HFF-Myc (cell line): ENCODE results near the gene ACOXL.

ENCODE experiments used
- DNase-seq: peaks from one replicate; pipeline ENCODE4 v3.0.0-alpha.2; 2011; ENCODE audit warnings: low read depth; ENCODE audit errors: extremely low read depth
- H3K4me3 ChIP-seq: replicated peaks from 2 replicates; pipeline ENCODE4 v1.5.1; 2011; ENCODE audit warnings: low read depth, mild to moderate bottlenecking, control low read depth, low read length
- TF ChIP-seq, protein P1 (sequence below): IDR thresholded peaks from 2 replicates; pipeline ENCODE4 v1.5.1; 2012; ENCODE audit warnings: mild to moderate bottlenecking, low read depth, low read length, control low read depth; ENCODE audit errors: missing control alignments

The ACOXL gene

DNA sequence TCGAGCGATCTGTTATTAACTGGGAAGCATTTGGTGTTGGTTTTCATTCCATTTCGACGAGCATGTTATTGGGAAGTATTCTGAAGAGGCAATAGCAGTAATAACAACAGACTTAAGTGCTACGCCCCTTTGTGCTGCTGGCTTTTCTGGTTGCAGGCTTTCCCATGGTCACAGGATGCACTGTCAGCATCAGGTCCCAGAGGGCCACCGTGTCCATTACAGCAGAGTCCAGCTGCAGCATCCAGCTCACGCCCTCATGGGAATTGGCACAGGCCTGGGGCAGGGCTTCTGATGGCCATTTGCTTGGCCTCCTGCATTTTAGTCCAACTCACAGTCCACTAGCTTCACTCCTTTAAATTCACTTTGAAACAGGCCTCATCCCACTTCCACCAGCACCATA is 432.7 kb downstream of the ACOXL start:
- H3K4me3 ChIP-seq = no peak overlapping the region
- no peak for DNase-seq
- TF ChIP-seq, protein P1, sequence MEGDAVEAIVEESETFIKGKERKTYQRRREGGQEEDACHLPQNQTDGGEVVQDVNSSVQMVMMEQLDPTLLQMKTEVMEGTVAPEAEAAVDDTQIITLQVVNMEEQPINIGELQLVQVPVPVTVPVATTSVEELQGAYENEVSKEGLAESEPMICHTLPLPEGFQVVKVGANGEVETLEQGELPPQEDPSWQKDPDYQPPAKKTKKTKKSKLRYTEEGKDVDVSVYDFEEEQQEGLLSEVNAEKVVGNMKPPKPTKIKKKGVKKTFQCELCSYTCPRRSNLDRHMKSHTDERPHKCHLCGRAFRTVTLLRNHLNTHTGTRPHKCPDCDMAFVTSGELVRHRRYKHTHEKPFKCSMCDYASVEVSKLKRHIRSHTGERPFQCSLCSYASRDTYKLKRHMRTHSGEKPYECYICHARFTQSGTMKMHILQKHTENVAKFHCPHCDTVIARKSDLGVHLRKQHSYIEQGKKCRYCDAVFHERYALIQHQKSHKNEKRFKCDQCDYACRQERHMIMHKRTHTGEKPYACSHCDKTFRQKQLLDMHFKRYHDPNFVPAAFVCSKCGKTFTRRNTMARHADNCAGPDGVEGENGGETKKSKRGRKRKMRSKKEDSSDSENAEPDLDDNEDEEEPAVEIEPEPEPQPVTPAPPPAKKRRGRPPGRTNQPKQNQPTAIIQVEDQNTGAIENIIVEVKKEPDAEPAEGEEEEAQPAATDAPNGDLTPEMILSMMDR = no peak

DNA sequence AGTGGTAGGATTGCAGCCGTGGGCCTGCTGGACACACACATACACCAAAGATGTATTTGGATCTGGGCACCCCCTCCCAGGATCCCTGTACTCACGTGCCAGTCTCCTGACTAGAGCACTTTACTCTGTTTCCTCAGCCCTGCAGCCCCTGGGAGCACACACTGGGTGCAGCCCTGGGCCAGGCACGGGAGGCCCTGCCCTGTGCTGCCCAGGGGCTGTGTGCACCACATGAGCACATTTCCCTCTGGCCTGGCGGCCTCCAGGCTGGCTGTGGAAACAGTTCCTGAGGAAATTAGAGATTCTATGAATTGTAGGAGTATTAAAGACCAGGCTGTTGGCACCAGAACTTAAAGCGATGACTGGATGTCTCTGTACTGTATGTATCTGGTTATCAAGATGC is 433.7 kb downstream of the ACOXL start:
- TF ChIP-seq, protein P1 = no peak
- DNase-seq = no peak
- H3K4me3 ChIP-seq = no peak overlapping the region

DNA sequence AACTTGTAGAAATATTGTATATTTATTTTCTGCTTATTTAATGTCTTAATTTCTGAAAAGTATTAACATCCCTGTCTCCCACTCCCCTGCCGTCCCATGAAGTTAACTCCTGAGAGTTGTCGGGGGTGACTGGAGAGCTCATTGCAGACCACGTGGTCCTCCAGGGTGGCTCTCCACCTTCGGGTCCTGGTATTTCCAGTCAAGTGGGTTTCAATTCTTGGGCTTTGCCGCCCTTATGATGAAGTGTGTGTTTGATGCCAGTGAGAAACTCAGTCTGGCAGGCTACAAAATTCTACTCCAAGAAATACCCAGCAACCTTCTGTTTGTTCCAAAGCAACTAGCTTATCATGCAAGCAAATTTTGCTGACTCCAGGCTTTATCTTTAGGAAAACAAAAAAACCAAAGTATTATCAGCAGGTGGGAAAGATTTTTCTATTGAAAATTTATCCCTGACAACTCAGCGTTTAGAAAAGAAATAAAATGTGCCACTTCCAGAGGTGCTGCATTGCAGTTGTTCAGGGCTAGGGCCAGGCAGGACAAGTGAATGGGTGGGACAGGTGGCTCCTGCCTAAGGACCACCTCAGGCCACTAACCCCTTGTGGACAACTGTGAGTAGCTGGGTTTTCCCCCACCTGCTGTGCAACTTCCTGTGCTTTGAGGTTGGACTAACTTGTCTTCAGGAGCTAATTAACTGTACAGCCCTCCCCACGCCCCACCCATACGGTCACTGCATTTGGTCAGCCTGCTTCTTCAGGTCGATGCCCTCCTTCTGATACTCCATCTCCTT is 434.9 kb downstream of the ACOXL start:
- H3K4me3 ChIP-seq = no peak overlapping the region
- no peak for DNase-seq
- TF ChIP-seq, protein P1 = no peak

DNA sequence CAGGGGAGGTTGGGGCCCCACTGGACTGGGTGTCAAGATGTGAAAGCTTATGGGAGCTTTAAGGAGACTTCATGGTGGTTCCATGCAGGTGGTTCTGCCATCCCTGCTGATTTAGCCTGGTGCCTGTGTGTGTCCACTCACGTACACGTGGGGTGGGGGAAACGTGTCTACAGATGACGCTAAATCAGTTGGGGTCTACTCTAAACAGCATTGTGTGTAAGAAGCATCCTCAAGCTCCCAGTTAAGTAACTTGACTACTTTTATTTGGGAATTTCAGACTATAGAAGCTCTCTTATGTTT is 435.4 kb downstream of the ACOXL start:
- TF ChIP-seq, protein P1 = no peak
- H3K4me3 ChIP-seq = no peak overlapping the region
- DNase-seq = no peak
